Measurements from ENCODE around the gene POGLUT2.

The POGLUT2 gene

DNA sequence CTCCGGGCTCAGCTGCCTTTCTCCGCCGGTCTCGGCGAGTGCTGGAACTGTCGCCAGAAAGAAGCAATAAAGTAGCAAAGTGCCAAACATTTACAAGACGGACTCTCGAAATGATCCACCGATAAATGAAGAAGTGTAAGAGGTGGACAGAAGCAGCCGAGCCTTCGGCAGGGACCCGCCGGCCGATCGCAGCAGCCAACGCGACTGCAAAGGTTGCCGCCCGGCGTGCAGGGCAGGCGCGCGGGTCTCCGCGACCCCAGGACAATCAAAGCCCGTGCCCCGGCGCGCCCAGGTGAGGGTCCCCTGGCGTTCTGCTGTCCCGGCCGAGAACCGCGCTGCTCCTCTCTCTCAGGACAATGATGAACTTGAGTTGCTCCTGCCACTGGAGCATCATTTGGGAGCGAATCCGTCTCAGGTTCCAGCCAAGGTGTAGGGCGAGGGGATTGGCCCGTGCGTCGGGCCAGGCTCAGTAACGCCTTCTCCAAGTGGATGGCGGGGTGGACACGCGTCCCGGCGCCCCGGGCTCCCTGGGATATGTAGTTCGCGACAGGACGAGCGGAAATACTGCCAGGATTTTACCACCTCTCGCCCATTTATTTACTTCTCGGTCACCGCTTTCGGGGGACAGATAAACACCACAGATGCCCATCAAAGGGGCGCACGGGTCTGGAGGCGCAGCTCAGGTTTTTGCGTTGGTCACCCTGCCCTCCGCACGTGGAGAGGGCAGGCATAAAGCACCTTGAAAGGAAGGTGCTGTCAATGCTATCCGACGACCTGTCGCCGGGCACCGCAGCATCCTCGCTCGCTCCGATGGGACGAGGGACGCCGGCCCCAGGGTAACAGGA is at the start of gene POGLUT2, which contains the start of gene BIVM:
Gene POGLUT2 (minus strand): TSS at position 396 of the 845 bp plus-strand sequence. CDS start 306 bp downstream, at position 90.
Gene BIVM (plus strand): TSS at position 539 of the 845 bp plus-strand sequence. CDS start 8,149 bp downstream, outside the sequence.
- peak; percentile 66 for DNase-seq

DNA sequence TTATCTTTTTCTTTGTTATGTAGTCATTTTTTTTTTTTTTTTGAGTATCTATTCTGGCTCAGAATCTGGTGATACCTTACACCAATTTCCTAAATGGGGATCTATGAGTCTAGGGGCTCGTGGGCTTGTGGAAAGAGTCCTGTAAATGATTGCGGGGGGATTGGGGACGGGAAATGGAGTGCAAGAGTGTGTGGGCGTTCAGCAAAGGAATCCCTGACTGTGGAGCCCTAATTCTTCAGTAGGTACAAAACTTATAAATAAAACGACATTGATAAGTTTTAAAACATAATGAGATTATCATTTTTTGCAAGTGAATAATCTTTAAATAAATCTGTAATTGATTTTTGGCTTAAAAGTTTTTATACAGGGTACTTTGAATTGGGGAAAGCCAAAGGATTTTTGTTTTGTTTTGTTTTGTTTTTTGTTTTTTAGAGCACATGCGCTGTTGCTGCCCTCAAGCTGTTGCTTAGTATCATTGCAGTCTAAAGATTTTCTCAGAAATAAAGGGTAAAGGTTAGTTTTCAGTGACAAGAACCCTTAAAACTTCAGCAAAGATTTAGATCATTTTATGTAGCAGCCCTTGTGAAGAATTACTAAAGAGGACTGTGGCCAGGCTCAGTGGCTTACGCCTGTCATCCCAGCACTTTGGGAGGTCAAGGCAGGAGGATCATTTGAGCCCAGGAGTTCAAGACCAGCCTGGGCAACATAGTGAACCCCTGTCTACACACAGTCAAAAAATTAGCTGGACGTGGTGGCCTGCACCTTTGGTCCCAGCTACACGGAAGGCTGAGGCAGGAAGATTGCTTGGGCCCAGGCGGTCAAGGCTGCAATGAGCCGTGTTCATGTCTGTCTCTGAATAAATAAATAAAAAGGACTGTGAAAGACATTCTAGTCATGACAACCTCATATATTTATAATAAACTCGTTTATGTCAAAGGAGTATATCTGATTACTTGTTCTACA is 48.8 kb upstream of the POGLUT2 start:
- DNase-seq: no peak

DNA sequence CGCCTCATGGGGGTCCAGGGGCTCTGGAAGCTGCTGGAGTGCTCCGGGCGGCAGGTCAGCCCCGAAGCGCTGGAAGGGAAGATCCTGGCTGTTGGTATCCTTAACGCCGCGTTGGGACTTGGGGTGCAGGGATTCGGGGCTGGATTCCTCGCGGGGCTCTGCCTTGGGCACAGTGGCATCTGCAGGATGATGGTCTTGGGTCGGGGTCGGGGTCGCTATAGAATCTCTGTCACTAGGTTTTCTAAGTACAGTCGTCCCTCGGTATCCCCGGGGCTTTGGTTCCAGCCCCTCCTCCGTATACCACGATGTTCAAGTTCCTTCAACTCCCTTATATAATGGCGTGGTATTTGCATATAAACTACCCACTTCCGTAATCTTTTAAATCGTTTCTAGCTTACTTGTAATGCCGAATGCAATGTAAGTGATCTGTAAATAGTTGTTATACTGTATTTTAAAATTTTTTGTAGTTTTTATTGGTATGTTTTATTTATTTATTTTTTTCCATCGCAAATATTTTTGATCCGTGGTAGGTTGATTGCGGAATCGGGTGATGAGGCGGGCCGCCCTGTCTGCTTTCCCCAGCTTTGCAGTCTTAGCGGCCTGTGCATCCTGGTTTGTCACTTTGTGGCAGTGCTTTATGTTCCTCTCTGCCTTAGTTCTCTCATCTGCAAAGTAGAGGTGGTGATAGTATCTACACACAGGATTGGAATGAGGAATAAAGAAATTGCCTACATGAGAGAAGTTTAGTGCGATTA is 47.7 kb upstream of the POGLUT2 start:
- peak; percentile 41 for DNase-seq

DNA sequence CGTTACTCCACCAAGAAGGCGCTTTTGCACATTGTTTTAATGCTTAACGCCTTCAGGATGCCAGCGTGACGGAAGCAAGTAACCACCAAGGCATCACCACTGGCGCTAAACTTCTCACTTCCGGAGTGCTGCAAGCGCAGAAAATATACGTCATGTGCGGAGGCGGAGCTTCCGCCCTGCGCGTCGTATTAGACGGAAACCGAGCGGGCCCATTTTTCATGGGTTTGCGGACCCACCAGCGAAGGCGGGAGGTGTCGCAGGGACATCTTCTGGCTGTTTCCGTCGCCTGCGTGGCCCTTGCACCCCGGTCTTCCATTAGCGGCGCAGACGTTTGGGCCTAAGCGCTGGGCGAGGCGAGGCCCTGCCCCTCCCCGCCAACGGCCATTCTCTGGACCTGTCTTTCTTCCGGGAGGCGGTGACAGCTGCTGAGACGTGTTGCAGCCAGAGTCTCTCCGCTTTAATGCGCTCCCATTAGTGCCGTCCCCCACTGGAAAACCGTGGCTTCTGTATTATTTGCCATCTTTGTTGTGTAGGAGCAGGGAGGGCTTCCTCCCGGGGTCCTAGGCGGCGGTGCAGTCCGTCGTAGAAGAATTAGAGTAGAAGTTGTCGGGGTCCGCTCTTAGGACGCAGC is 47.0 kb upstream of the POGLUT2 start, which contains the start of gene ERCC5:
Gene ERCC5 (plus strand): TSS at position 403 of the 631 bp plus-strand sequence. CDS start 235 bp downstream, outside the sequence.
- peak; percentile 95 for DNase-seq

GRCh38 chr13:102845289-102845629 is 46.5 kb upstream of the POGLUT2 start:
- DNase-seq: no peak

DNA sequence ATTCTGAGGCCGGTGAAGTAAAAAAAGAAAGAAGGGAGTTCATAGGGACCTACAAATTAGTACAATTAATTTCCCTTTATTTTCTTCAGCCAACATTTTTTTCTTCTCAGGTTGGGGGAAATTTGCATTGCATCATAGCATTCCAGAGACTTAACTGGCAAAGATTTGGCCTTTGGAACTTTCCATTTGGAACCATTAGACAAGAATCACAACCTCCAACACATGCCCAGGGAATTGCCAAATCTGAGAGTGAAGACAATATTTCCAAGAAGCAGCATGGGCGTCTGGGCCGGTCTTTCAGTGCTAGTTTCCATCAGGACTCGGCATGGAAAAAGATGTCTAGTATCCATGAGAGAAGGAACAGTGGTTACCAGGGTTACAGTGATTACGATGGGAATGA is 40.7 kb upstream of the POGLUT2 start:
- no peak for DNase-seq

GRCh38 chr13:102838982-102839381 is 40.2 kb upstream of the POGLUT2 start:
- no peak for DNase-seq

DNA sequence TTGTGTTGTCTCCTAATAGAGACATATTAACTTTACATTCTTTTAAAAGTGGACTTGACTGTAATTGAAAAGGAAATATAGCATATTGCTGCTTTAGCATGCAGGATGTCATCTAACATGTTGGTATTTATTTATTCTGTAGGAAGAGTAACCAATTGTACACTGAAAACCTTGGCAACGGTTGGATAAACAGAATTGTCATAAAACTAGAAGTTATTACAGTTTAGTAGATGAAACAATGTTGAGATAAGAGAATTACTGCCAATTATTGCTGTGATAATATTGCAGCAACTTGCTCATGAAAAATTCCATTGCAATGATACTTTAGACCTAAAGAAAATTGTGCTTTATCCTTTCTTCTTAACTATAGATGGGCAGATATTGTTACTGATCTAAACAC is 39.5 kb upstream of the POGLUT2 start:
- DNase-seq: no peak

- DNase-seq: no peak
These were observed 37.7 kb upstream of the POGLUT2 start for GRCh38 chr13:102836471-102836870.

DNA sequence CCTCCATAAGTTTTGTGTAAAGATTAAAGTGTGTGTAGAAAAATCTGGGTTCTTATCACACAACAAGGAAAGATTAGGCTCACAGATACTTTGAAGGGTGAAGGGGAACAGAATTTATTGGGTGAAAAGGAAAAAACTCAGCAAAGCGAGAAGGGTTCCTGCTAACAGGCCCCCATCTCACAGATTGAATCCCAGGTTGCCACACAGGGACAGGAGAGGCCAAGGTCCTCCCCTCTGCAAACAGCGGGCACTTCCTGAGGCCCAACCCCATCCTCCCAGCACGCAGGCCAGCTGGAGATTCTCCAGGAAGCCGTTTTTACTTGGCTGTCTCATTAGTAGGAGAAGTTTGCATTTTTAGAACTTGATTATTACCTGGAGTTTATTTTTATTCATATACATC is 31.9 kb upstream of the POGLUT2 start:
- DNase-seq: no peak

GRCh38 chr13:102825921-102826706 is 27.3 kb upstream of the POGLUT2 start:
- no peak for DNase-seq

GRCh38 chr13:102825400-102825799 is 26.6 kb upstream of the POGLUT2 start:
- DNase-seq: no peak

DNA sequence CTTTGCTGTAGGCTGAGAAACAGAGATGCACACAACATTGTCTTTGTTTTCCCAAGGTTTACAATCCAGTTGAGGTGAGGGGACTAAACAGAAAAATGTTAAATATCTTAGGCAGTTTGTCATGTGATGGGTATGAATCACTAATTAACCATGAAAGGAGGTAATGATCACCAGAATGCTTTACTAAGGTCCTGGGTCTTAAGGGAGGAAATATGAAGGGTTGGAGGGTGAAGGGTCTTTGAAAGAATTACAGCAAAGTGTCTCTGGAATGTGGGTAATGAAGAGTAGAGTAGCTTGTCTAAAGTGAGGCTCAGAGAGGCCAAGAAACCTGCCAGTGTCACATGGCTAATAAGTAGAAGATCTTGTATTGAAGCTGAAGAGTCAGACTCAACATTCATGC is 19.1 kb upstream of the POGLUT2 start:
- no peak for DNase-seq

DNA sequence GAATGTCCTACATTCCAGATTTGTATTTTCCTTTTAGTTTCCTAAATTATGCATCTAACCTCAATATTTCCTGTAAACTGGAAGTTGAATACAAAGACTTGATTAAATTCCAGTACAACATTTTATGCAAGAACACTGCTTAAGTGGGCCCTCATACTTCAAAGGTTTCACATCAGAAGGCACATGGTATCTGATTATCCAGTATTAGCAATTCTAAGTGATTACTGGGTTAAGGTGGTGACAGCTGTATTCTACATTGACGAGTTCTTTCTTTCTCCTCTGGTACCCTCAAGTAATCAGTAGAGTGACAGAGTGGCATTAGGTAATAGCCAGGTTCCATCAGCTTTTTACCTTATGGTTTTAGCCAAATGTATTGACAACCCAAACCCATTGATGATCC is 18.5 kb upstream of the POGLUT2 start:
- DNase-seq: no peak

DNA sequence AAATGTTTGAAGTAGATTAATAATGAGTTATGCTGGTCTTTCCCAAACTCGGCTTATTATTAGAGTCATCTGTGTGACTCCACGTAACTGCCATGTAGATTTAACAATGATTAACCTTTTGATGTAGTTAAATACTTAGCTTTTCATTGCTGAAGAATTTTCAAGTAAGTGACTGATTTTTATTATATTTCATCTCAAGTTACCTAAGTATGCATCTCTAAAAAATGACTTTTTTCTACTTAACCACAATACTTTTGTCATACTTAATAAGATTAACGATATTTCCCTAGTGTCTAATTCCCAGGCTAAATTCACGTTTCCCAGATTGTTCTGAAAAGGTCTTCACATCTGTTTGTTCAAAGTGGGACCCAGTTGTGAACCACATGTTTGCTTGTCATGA is 17.9 kb upstream of the POGLUT2 start:
- DNase-seq: no peak

GRCh38 chr13:102815788-102816187 is 17.0 kb upstream of the POGLUT2 start:
- no peak for DNase-seq

DNA sequence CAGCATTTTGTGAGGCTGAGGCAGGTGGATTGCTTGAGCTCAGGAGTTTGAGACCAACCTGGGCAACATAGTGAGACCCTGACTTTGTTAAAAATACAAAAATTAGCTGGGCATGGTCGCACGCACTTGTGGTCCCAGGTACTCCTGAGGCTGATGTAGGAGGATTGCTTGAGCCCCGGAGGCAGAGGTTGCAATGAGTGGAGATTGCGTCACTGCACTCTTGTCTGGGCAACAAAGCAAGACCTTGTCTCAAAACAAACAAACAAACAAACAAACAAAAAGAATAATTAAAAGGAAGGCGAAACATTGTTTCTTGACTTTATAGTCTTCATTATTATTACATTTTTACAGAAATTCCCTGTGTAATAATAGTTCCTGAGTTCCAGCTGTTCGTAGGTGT is 16.0 kb upstream of the POGLUT2 start:
- no peak for DNase-seq

- DNase-seq: no peak
These were observed 15.3 kb upstream of the POGLUT2 start for GRCh38 chr13:102814025-102814607.

DNA sequence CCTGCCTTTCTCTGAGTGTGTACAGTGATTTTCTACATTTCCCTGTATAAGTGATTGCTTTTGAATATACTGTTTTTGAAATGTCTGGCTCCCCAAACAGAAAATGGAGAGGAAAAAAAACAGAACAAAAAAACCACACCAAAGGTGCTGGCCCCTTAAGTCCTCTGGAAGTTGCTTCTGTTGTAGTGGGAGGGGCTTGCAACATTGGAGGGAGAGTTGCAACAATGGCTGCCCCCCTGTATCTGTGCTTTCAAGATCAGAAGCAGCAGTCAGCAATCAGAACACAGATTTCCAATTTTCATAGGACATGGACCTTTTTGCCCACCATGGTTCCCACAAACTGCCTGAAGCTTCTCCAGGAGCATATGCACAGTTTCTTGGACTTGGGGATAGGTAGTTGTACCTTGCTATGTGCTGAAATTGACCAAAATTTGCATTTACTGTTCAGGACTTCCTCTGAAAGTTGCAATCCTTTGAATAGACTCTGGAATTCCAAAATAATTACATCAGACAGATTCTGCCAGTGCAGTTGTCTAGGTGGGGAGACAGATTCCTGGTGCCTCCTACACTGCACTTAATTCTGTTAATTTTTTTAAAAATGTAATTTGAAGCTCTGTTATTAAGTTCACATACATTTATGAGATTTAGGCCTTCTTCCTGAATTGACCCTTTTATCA is 14.0 kb upstream of the POGLUT2 start:
- no peak for DNase-seq

- no peak for DNase-seq
These were observed 8.9 kb upstream of the POGLUT2 start for GRCh38 chr13:102807699-102808098.

All from activated gamma-delta T cell treated with Interleukin-2 at 50 U/mL for 16 hours (primary cell).